Calu3 (cell line): ENCODE data around the gene MAP6. TPM values are rescaled to one million over a fixed set of nuclear protein-coding genes. Genes with fewer than 3 reads are reported as not detected.

Source experiments
- BruUV-seq: library from RNA; stranded (reverse); fragments of 400-500 nt; replicated peaks from 2 replicates; lab custom pipeline; 2021; lab: Mats Ljungman, UMichigan
- CTCF ChIA-PET: fragments of 300-600 bp; sonication (Branson Sonifier 250); formaldehyde crosslinking; loops from one replicate; lab custom pipeline; 2022; ENCODE audit warnings: antibody characterized with exemption; lab: Charles Lee
- DNase-seq: peaks from one replicate; pipeline ENCODE4 v3.0.0; 2022
- H3K27ac Mint-ChIP-seq: one replicate; pipeline ENCODE4 v1.8.0; 2022; ENCODE audit warnings: mixed read lengths; ENCODE audit not compliant: unreplicated experiment
- H3K27me3 Mint-ChIP-seq: one replicate; pipeline ENCODE4 v1.8.0; 2022; ENCODE audit warnings: mixed read lengths; ENCODE audit not compliant: unreplicated experiment
- H3K36me3 Mint-ChIP-seq: one replicate; pipeline ENCODE4 v1.8.0; 2022; ENCODE audit warnings: mild to moderate bottlenecking, moderate library complexity, mixed read lengths; ENCODE audit not compliant: insufficient read depth, unreplicated experiment
- H3K4me1 Mint-ChIP-seq: one replicate; pipeline ENCODE4 v1.8.0; 2022; ENCODE audit warnings: mild to moderate bottlenecking, low read depth, mixed read lengths; ENCODE audit not compliant: unreplicated experiment
- H3K4me3 Mint-ChIP-seq: one replicate; pipeline ENCODE4 v1.8.0; 2022; ENCODE audit warnings: mild to moderate bottlenecking, low read depth, moderate library complexity, mixed read lengths; ENCODE audit not compliant: unreplicated experiment
- H3K9me3 Mint-ChIP-seq: one replicate; pipeline ENCODE4 v1.8.0; 2022; ENCODE audit warnings: low read depth, mixed read lengths; ENCODE audit not compliant: unreplicated experiment
- intact Hi-C: fragments of 100-400 bp; cut with micrococcal nuclease; formaldehyde crosslinking; loops from one replicate; pipeline ENCODE4 v1.10.0; 2022; ENCODE audit not compliant: unreplicated experiment
- total RNA-seq: library from RNA; stranded (reverse); gene quantifications from 2 replicates; pipeline ENCODE4 v1.2.3, GENCODE V29; 2022
- TF ChIP-seq, protein P1 (sequence below): fragments of 200-600 bp; IDR thresholded peaks from one replicate; pipeline ENCODE4 v1.8.0; 2022; ENCODE audit warnings: antibody characterized with exemption; ENCODE audit not compliant: unreplicated experiment

MAP6 gene
- total RNA-seq, 1 experiment from 2014 or later, result not detected

DNA sequence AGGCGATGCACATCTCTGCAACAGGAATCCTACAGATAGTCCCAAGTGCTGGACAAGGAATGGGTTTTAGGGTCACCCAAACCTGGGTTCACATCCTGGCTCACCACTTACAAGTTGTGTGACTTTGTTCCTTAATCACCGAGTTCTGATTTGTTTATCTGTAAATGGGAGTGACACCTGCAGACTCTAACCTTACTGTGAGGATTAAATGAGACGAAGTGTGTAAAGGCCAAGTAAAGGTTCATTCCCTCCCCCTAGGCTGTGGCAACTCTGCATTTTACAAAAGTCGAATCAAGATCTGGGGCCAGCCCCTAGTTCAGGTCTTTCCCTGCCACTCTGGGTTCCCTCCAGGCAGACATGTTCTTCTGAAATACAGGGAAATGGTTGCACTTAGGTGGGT is 71.9 kb downstream of the MAP6 start:
- Mint-ChIP-seq H3K27me3 (peaks cover 89% of the 10 kb centered on the region), H3K4me1 (peaks cover 12% of the 10 kb centered on the region), H3K9me3 (no peaks in the 10 kb centered on the region), H3K36me3 (no peaks in the 10 kb centered on the region), H3K27ac (no peak overlapping the region), H3K4me3 (no peak overlapping the region)
- DNase-seq, result no peak
- CTCF ChIA-PET, result interaction anchor here (1.1 to 1.2 kb wide), 2 partner anchors 109 to 272 kb away, joined by 4 to 7 read pairs; no protein-coding TSS in a partner anchor
- intact Hi-C loops, result loop anchor here (10.0 kb wide), 1 partner anchor 108 kb away; no protein-coding TSS in a partner anchor
- BruUV-seq, result no TSS peak
- TF ChIP-seq, protein P1, sequence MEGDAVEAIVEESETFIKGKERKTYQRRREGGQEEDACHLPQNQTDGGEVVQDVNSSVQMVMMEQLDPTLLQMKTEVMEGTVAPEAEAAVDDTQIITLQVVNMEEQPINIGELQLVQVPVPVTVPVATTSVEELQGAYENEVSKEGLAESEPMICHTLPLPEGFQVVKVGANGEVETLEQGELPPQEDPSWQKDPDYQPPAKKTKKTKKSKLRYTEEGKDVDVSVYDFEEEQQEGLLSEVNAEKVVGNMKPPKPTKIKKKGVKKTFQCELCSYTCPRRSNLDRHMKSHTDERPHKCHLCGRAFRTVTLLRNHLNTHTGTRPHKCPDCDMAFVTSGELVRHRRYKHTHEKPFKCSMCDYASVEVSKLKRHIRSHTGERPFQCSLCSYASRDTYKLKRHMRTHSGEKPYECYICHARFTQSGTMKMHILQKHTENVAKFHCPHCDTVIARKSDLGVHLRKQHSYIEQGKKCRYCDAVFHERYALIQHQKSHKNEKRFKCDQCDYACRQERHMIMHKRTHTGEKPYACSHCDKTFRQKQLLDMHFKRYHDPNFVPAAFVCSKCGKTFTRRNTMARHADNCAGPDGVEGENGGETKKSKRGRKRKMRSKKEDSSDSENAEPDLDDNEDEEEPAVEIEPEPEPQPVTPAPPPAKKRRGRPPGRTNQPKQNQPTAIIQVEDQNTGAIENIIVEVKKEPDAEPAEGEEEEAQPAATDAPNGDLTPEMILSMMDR, result no peak

DNA sequence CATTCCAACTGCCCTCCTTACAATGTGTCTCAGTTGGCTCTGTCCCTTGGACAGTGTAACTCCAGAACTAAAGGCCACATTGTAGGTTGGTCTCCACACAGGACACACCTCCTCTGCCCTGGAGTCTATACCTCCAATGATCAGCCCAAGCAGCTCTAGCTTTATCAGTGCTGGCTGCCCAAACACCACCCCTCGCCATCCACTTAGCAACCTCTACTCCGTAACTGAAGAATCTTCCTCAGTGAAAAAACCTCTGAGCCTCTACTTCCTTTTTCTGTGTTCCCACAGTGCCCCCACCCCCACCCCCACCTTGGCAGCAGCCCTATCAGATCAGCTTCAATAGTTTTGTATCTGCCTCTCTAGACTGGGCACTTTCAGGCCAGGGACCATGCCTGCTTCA is 73.4 kb downstream of the MAP6 start:
- Mint-ChIP-seq H3K9me3 (no peaks in the 10 kb centered on the region), H3K4me1 (peaks cover 12% of the 10 kb centered on the region), H3K36me3 (no peaks in the 10 kb centered on the region), H3K4me3 (no peak overlapping the region), H3K27ac (no peak overlapping the region), H3K27me3 (peaks cover 78% of the 10 kb centered on the region)
- no TSS peak for BruUV-seq
- DNase-seq, result no peak
- TF ChIP-seq, protein P1, result no peak
- intact Hi-C loops, result loop anchor here (10.0 kb wide), 1 partner anchor 109 kb away; no protein-coding TSS in a partner anchor
- CTCF ChIA-PET, result interaction anchor here (0.9 kb wide), 1 partner anchor 13 kb away, joined by 4 read pairs; no protein-coding TSS in a partner anchor

DNA sequence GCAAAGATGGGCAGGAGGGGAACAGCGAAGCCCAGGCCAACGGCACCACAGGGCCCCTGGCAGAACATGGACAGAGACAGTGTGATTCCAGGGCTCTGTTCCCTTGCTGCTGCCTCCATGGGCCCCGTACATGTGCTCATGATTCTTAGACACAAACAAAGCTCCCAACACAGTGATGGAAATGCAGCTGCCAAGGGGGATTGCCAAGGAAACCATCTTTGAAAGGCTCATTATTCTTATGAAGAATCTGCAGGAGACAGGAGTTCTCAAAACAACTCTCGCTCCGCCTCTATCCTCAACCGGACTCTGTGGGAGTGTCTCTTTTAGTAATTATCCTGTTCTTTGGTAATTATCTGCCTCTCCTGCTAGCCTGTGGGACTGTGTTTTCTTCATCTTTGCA is 74.6 kb downstream of the MAP6 start:
- intact Hi-C loops, result loop anchor here (10.0 kb wide), 1 partner anchor 111 kb away; no protein-coding TSS in a partner anchor
- peaks cover 68% of the 10 kb centered on the region for H3K27me3 Mint-ChIP-seq
- H3K9me3 Mint-ChIP-seq, result no peaks in the 10 kb centered on the region
- H3K4me3 Mint-ChIP-seq, result no peak overlapping the region
- TF ChIP-seq, protein P1, result no peak
- H3K27ac Mint-ChIP-seq, result no peak overlapping the region
- DNase-seq, result no peak
- peaks cover 14% of the 10 kb centered on the region for H3K4me1 Mint-ChIP-seq
- CTCF ChIA-PET, result interaction anchor here (0.6 kb wide), 1 partner anchor 14 kb away, joined by 3 read pairs; no protein-coding TSS in a partner anchor
- no peaks in the 10 kb centered on the region for H3K36me3 Mint-ChIP-seq
- BruUV-seq, result no TSS peak

DNA sequence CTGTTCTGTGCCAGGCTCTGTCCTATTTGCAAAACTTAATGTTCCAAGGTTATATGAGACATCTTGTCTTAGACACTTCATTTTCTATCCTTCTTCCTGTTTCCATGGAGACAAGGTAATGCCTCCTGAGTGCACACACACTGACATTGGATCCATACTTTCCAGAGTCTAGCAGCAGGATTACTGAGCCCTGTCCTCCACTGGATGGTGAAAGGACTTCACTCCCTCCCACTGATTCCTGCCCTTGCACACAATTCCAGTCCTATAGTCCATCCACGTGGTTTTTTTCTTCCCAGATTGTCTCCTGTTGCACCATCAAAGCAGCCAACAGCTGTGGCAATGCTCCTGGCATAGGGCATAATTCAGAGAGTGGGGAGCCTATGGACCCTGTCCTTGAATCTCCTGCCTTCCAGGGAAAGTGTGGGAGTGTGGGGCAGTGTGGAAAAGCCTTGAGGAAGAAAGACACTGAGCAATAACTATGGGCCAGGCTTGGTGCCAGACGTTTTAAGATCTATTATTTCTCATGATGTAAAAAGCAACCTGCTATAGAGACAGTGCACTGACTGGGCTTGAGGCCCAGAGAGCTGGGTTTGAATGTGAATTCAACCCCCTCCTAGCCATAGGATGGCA is 75.4 kb downstream of the MAP6 start:
- no TSS peak for BruUV-seq
- no peak for DNase-seq
- CTCF ChIA-PET, result interaction anchor here (0.5 kb wide), 1 partner anchor 193 kb away, joined by 3 read pairs; no protein-coding TSS in a partner anchor
- intact Hi-C loops, result loop anchor here (10.0 kb wide), 1 partner anchor 111 kb away; no protein-coding TSS in a partner anchor
- Mint-ChIP-seq H3K4me3 (no peak overlapping the region), H3K36me3 (no peaks in the 10 kb centered on the region), H3K27me3 (peaks cover 60% of the 10 kb centered on the region), H3K4me1 (peaks cover 19% of the 10 kb centered on the region), H3K27ac (no peak overlapping the region), H3K9me3 (no peaks in the 10 kb centered on the region)
- TF ChIP-seq, protein P1, result no peak
